AG10803 (cell line): Measurements from ENCODE around the gene TOM1L2.

Experiments used
- DNase-seq: peaks from one replicate; pipeline ENCODE4 v3.0.0; 2010; ENCODE audit warnings: low read depth
- H3K4me3 ChIP-seq: 2 replicates; pipeline ENCODE4 v1.5.1; 2011; ENCODE audit warnings: mild to moderate bottlenecking, low read length, control low read depth
- TF ChIP-seq, protein P1 (sequence below): conservative IDR thresholded peaks from 2 replicates; pipeline ENCODE4 v1.5.1; 2011; ENCODE audit warnings: mild to moderate bottlenecking, low read length, control low read depth, inconsistent platforms

TOM1L2 gene

DNA sequence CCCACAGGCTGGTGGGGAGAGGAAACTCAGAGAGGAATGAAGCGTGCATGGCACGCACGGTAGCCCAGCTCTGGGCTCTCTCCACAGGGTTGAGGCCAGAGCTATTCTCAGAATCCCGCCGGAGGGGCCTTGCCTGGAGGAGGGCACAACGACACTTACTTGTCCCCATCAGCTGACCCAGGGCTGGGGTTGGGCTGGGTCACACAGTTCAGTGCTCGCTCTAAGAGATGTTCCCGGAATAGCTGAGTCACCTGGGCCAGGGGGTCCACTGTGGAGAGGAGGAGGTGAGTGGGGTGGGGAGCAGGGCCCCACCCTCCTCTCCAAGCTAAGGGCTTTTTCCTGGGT, 157.2 kb downstream of the TOM1L2 start:
- H3K4me3 ChIP-seq = no peak overlapping the region
- TF ChIP-seq, protein P1, sequence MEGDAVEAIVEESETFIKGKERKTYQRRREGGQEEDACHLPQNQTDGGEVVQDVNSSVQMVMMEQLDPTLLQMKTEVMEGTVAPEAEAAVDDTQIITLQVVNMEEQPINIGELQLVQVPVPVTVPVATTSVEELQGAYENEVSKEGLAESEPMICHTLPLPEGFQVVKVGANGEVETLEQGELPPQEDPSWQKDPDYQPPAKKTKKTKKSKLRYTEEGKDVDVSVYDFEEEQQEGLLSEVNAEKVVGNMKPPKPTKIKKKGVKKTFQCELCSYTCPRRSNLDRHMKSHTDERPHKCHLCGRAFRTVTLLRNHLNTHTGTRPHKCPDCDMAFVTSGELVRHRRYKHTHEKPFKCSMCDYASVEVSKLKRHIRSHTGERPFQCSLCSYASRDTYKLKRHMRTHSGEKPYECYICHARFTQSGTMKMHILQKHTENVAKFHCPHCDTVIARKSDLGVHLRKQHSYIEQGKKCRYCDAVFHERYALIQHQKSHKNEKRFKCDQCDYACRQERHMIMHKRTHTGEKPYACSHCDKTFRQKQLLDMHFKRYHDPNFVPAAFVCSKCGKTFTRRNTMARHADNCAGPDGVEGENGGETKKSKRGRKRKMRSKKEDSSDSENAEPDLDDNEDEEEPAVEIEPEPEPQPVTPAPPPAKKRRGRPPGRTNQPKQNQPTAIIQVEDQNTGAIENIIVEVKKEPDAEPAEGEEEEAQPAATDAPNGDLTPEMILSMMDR = no peak
- DNase-seq = no peak

DNA sequence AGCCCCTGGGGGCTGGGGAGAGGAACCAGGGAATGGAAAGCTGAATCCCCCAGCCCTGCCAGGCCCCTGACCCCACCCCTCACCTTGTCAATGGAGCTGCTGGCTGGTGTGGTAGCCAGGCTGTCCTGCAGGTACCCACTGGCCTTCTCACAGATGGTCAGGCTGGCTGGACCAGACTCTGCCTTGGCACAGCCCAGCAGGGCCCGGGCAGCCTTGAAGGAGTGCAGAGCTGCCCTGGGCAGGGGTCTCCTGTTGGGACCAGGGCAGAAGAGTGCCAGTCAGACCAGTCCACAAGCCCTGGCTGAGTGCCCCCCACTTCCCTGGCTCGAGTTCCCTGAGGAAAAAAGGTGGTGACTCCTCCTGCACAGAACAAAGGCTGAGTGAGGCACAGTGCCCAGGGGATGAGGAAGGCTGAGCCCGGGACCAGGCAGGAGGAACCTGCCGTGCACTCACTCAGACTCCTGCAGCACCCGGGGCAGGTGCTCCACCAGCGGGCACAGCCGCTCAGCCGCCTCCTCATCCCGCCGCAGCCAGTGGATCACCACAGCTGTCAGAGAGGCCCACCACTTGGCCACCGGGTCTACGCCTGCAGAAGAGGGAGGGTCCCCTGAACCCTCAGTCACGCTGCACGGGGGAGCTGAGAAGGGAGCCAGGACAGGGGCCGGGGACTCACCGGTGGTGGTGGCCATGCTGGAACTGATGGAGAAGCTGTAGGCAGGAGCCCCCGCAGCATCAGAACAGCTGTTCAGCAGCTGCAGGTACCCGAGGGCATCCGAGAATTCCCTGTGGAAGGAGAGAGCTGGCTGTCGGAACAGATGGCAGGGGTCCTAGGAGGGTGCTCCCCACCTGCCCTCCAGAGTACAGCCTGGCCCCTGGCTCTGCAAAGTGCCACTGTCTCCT, 157.8 kb downstream of the TOM1L2 start:
- DNase-seq = no peak
- TF ChIP-seq, protein P1 = no peak

DNA sequence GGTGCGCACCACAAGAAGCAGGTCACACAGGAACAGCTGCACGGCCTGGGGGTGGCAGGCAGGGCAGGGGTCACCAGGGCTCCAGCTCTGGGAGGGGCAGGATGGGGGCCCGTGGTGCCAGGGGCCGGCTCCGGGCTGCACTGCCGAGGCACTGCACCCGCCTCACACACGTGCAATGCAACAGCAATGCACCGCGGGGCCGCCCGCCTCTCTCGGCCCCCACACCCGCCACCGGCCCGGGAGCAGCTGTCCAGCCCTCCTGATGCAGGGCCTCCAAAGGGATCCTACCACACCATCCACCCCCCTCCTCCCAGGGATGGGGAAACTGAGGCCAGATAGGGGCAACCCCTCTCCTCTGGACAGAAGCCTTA, 158.5 kb downstream of the TOM1L2 start:
- TF ChIP-seq, protein P1 = no peak
- no peak overlapping the region for H3K4me3 ChIP-seq
- DNase-seq = no peak

More for the DNA sequence above, 157.8 kb downstream of the TOM1L2 start:
- H3K4me3 ChIP-seq = no peak overlapping the region

DNA sequence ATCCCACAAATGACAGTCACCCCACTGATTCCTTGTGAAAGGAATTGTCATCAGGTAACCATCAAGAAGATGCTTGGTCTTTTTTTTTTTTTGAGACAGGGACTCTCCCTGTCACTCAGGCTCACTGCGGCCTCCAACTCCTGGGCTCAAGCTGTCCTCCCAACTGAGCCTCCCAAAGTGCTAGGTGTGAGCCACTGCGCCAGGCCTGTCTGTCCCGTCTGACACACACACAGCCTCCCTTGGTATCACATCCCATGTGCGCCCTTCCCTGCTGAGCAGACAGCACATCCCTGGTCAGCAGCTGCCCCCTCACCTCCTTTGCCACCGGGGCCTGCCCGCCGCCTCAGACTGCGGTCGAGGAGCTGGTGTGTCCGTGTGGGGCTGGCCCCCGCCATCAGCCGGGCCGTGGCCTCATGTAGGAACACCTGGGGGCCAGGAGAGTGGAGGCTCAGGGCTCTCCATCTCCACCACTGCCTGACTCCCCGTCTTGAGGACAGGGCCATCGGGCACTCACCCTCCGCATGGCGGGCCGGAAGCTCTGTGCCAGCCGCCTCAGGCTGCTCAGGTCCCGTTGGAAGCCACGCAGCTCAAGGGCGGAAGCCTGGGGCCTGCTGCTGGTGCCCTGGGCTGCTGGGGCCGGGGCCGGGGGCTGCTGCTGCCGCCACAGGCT, 159.0 kb downstream of the TOM1L2 start:
- no peak overlapping the region for H3K4me3 ChIP-seq
- TF ChIP-seq, protein P1 = no peak
- DNase-seq = no peak

DNA sequence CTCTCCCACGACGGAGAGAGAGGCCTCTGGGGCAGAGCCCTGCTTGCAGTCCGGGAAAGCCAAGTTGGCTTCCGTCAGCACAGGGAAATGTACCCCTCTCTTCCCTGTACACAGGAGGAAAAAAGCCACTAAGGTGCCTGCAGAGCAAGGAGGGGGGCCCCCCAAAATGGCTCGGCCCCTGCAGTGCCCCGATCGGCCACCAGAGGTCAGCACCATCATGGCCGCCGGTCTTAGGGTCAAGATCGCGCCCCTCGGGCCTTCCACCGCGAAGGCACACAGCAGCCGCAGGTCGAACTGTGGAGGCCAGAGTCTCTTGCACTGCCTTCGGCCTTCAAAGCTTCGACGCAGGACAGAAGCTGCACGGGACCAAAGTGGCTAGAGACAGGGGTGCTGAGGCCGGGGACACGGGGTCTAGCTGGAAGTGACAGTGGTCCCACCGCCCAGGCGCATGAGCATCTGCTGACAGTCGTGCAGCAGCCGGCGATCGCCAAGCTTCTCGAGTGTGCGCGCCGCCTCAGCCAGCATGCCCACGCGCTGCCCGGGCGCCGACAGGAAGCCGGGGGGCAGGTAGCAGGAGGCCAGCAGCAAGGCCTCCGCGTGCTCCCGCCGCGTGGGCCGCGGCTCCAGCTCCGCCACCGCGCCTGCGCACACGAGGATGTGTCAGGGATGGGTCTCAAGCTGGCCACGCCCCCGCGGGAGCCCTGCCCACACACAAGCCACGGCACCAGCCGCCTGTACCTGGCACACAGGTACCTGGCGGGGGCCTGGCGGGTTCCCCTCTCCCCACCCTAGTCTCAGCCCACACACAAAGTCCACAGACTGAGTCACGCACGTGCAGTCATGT, 159.8 kb downstream of the TOM1L2 start:
- H3K4me3 ChIP-seq = no peak overlapping the region
- TF ChIP-seq, protein P1 = peak; percentile 89
- peak; percentile 56 for DNase-seq

DNA sequence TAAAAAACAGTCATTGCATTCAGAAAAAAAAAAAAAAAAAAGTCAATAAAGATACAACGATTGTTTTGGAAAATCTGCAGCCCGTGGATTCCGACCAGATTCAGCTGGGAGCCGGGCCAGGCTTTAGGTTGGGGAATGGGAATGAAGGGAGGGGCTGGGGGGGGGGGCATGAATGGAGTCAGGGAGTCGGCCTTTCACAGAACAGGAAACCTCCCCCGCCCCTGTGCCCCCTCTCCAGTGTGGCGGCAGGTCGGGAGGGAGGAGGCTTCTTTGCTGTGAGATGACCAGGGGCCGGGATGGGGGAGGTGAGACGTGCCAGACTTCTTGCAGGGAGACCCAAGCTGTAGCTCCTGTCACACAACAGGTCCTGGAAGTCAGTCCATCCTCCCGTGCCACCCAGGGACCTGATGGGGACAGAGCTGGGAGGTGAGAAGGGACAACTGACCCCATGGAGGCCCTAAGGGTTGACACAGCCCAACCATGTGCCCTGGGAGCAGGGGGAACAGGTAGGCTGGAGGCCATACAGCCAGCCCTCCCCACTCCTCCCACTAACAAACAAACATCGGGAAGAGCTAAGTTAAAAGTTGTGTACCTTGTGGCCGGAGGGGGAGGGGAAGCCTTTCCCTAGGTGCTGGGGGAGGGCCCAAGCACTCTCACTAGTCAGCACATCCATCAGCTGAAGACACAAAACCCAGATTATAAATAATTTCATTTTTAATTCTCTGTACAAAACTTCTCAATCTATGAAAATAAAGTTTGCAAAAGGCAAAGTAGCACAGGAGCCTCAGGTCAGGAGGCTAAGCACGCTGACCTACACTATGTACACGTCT, 160.6 kb downstream of the TOM1L2 start:
- TF ChIP-seq, protein P1 = no peak
- no peak for DNase-seq
- no peak overlapping the region for H3K4me3 ChIP-seq
